Fibroblast of lung (primary cell): ENCODE measurements around the gene SENP1.

Experiments
- EZH2 ChIP-seq: IDR thresholded peaks from 2 replicates; pipeline ENCODE4 v1.5.1; 2012; ENCODE audit warnings: low read length, control low read depth, mild to moderate bottlenecking; ENCODE audit errors: missing control alignments
- TF ChIP-seq, protein P1 (sequence below), 2 donors: IDR thresholded peaks in 1 of 2; conservative IDR thresholded peaks in 1 of 2; 1 replicate in 1 of 2; 2 replicates in 1 of 2; pipeline ENCODE4 v1.5.1; 2011 to 2012; ENCODE audit warnings: low read length in 2 of 2, control low read depth in 1 of 2, inconsistent platforms in 1 of 2, low read depth in 1 of 2, mild to moderate bottlenecking in 1 of 2

DNA sequence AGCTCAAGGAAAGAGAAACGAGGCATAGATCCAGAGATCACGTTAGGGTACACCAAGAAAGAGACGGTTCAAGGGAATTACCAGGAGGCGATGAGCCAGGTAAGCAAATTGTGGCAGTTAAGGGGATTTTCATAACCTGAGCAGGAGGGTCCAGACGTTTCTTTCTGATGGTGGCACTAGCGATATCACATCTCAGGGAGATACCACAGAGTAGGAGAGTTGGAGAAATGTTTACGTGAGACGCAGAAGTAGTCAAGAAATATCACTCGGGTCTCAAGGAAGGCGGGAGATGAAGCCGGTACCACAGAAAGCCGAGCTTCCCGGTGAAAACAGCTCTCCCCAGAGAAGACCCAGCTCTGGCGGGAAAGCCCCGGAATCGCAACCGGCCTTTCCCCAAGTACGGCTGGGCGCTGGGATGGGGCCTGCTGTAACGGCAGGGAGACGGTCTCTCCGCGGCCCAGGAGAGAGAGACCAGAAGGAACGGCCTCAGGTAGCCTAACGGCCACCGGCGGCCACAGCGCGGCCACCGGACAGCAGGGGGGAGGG, 485 bp downstream of the SENP1 start:
- TF ChIP-seq, protein P1, sequence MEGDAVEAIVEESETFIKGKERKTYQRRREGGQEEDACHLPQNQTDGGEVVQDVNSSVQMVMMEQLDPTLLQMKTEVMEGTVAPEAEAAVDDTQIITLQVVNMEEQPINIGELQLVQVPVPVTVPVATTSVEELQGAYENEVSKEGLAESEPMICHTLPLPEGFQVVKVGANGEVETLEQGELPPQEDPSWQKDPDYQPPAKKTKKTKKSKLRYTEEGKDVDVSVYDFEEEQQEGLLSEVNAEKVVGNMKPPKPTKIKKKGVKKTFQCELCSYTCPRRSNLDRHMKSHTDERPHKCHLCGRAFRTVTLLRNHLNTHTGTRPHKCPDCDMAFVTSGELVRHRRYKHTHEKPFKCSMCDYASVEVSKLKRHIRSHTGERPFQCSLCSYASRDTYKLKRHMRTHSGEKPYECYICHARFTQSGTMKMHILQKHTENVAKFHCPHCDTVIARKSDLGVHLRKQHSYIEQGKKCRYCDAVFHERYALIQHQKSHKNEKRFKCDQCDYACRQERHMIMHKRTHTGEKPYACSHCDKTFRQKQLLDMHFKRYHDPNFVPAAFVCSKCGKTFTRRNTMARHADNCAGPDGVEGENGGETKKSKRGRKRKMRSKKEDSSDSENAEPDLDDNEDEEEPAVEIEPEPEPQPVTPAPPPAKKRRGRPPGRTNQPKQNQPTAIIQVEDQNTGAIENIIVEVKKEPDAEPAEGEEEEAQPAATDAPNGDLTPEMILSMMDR (conservative IDR thresholded peaks at IDR 0.05 in 1 of 2, IDR thresholded peaks at IDR 0.05 in 1 of 2; ENCODE audit: low read depth in 1 of 2, low read length in 2 of 2), result no peak
- no peak for TF ChIP-seq EZH2
